Measurements from ENCODE around the gene ZNF593OS. TPM values are rescaled to one million over a fixed set of nuclear protein-coding genes. Genes with fewer than 3 reads are reported as not detected.

Gene ZNF593OS
- total RNA-seq, 2 donors from 2014 or later: not detected

GRCh38 chr1:26122988-26123973 is 48.4 kb downstream of the ZNF593OS start:
- intact Hi-C loops (cut with DNase I): no loop called here
- Histone ChIP-seq H3K27me3 (no peaks in the 10 kb centered on the region), H3K27ac (peak overlapping the region; percentile 10), H3K9me3 (no peaks in the 10 kb centered on the region), H3K36me3 (no peaks in the 10 kb centered on the region), H3K4me1 (no peaks in the 10 kb centered on the region), H3K4me3 (no peak overlapping the region), H3K9ac (ENCODE audit: low read depth in 2 of 2, low read length in 2 of 2) (no peak overlapping the region)
- TF ChIP-seq, protein P1, sequence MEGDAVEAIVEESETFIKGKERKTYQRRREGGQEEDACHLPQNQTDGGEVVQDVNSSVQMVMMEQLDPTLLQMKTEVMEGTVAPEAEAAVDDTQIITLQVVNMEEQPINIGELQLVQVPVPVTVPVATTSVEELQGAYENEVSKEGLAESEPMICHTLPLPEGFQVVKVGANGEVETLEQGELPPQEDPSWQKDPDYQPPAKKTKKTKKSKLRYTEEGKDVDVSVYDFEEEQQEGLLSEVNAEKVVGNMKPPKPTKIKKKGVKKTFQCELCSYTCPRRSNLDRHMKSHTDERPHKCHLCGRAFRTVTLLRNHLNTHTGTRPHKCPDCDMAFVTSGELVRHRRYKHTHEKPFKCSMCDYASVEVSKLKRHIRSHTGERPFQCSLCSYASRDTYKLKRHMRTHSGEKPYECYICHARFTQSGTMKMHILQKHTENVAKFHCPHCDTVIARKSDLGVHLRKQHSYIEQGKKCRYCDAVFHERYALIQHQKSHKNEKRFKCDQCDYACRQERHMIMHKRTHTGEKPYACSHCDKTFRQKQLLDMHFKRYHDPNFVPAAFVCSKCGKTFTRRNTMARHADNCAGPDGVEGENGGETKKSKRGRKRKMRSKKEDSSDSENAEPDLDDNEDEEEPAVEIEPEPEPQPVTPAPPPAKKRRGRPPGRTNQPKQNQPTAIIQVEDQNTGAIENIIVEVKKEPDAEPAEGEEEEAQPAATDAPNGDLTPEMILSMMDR (IDR thresholded peaks at IDR 0.05): no peak
- DNase-seq: no peak

DNA sequence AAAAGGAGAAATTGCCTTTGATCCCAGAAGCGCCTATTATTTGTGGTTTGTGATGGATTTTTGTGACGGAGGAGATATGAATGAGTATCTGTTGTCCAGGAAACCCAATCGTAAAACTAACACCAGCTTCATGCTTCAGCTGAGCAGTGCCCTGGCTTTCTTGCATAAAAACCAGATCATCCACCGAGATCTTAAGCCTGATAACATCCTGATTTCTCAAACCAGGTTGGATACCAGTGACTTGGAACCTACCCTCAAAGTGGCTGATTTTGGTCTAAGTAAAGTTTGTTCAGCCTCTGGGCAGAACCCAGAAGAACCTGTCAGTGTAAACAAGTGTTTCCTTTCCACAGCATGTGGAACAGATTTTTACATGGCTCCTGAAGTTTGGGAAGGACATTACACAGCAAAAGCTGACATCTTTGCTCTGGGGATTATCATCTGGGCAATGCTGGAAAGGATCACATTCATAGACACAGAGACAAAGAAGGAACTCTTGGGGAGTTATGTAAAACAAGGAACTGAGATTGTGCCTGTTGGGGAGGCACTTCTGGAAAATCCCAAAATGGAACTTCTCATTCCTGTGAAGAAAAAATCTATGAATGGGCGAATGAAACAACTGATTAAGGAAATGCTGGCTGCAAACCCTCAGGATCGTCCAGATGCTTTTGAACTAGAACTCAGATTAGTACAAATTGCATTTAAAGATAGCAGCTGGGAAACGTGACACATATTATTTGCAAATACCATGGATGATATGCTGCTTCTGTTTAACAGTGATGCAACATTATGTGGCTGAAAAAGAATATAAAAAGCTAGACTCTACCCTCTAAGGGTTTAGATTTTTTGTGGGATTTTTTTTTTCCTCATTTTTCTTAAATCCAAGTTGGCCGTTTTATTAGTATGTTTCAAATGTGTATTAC is 49.5 kb downstream of the ZNF593OS start:
- no peaks in the 10 kb centered on the region for H3K9me3 ChIP-seq
- H3K27ac ChIP-seq: peak overlapping the region; percentile 24
- H3K4me3 ChIP-seq: no peak overlapping the region
- TF ChIP-seq, protein P1 (IDR thresholded peaks at IDR 0.05): no peak
- no peaks in the 10 kb centered on the region for H3K36me3 ChIP-seq
- no peaks in the 10 kb centered on the region for H3K4me1 ChIP-seq
- no peaks in the 10 kb centered on the region for H3K27me3 ChIP-seq
- peak overlapping the region in 1 of 2 donors; percentile 57 for H3K9ac ChIP-seq (ENCODE audit: low read depth in 2 of 2, low read length in 2 of 2)
- DNase-seq: no peak
- intact Hi-C loops (cut with DNase I): no loop called here

GRCh38 chr1:26119892-26120608 is 51.6 kb downstream of the ZNF593OS start:
- DNase-seq: no peak
- H3K9me3 ChIP-seq: no peaks in the 10 kb centered on the region
- H3K9ac ChIP-seq (ENCODE audit: low read depth in 2 of 2, low read length in 2 of 2): no peak overlapping the region
- intact Hi-C loops (cut with DNase I): no loop called here
- H3K27me3 ChIP-seq: no peaks in the 10 kb centered on the region
- H3K4me3 ChIP-seq: no peak overlapping the region
- no peak overlapping the region for H3K27ac ChIP-seq
- TF ChIP-seq, protein P1 (IDR thresholded peaks at IDR 0.05): no peak
- H3K36me3 ChIP-seq: peaks cover 4% of the 10 kb centered on the region
- H3K4me1 ChIP-seq: no peaks in the 10 kb centered on the region

Other genes with a start within 250 kb of the ZNF593OS start
- gene PAFAH2, start 173.8 kb downstream of the ZNF593OS start, total RNA-seq: 10 to 100 TPM; 34.8 to 40.8 TPM
- gene EXTL1, start 150.1 kb downstream of the ZNF593OS start, total RNA-seq: under 1 TPM; 0.05 to 0.29 TPM
- gene SLC30A2, start 125.7 kb downstream of the ZNF593OS start, total RNA-seq: under 1 TPM; 0.27 to 0.42 TPM
- under 1 TPM in 1 of 2 donors, not detected in 1; 0.15 TPM for gene TRIM63, start 104.2 kb downstream of the ZNF593OS start, total RNA-seq
- 10 to 100 TPM; 12.5 to 14.8 TPM for gene PDIK1L, start 60.0 kb downstream of the ZNF593OS start, total RNA-seq
- gene FAM110D, start 12.8 kb downstream of the ZNF593OS start, total RNA-seq: 1 to 10 TPM in 1 of 2 donors, under 1 TPM in 1; 0.57 to 1.1 TPM
- gene C1orf232, start 2.9 kb downstream of the ZNF593OS start, total RNA-seq: not detected
- 10 to 100 TPM; 22.0 to 47.7 TPM for gene ZNF593, start 1.9 kb downstream of the ZNF593OS start, total RNA-seq
- gene CNKSR1, start 5.7 kb upstream of the ZNF593OS start, total RNA-seq: 10 to 100 TPM; 35.3 to 46.8 TPM
- not detected for gene CATSPER4, start 18.8 kb upstream of the ZNF593OS start, total RNA-seq
- 10 to 100 TPM; 10.7 to 18.8 TPM for gene CEP85, start 62.4 kb upstream of the ZNF593OS start, total RNA-seq
- gene SH3BGRL3, start 108.3 kb upstream of the ZNF593OS start, total RNA-seq: 100 to 1,000 TPM; 361 to 478 TPM
- 10 to 100 TPM in 1 of 2 donors, 1 to 10 TPM in 1; 8.7 to 25.7 TPM for gene UBXN11, start 134.8 kb upstream of the ZNF593OS start, total RNA-seq
- gene CD52, start 146.1 kb upstream of the ZNF593OS start, total RNA-seq: 10 to 100 TPM in 1 of 2 donors, 1 to 10 TPM in 1; 9.4 to 13.1 TPM
- gene CRYBG2, start 182.3 kb upstream of the ZNF593OS start, total RNA-seq: 10 to 100 TPM; 12.8 to 30.3 TPM
- under 1 TPM in 1 of 2 donors, not detected in 1; 0.47 TPM for gene ZNF683, start 200.9 kb upstream of the ZNF593OS start, total RNA-seq
- gene LIN28A, start 239.0 kb upstream of the ZNF593OS start, total RNA-seq: 1 to 10 TPM in 1 of 2 donors, not detected in 1; 1.4 TPM

Data from colonic mucosa (tissue), 4 donors.